Neural progenitor cell (in vitro differentiated cells): ENCODE measurements around the gene INHBC. TPM values are rescaled to one million over a fixed set of nuclear protein-coding genes. Genes with fewer than 3 reads are reported as not detected.
A peak's percentile ranks its signal among the peaks of the same experiment; 100 is the strongest.

Source experiments
- DNase-seq: peaks from one replicate; pipeline ENCODE4 v3.0.0-alpha.2; 2016; ENCODE audit warnings: low spot score
- H2AFZ ChIP-seq: fragments of 200-600 bp; sonication (generic); replicated peaks from 2 replicates; pipeline ENCODE4 v1.6.1; 2016; ENCODE audit warnings: antibody characterized with exemption
- H3F3A ChIP-seq: fragments of 200-600 bp; sonication (generic); 2 replicates; pipeline ENCODE4 v1.6.1; 2016; ENCODE audit warnings: antibody characterized with exemption, low read depth
- H3K27ac ChIP-seq: fragments of 200-600 bp; sonication (generic); 2 replicates; pipeline ENCODE4 v1.5.1; 2016; ENCODE audit warnings: mild to moderate bottlenecking
- H3K27me3 ChIP-seq: fragments of 200-600 bp; sonication (generic); 2 replicates; pipeline ENCODE4 v1.6.1; 2016; ENCODE audit warnings: mild to moderate bottlenecking, moderate library complexity
- H3K36me3 ChIP-seq: fragments of 200-600 bp; sonication (generic); 2 replicates; pipeline ENCODE4 v1.5.1; 2016
- H3K4me1 ChIP-seq: fragments of 200-600 bp; sonication (generic); 2 replicates; pipeline ENCODE4 v1.6.1; 2016; ENCODE audit warnings: mixed run types
- H3K4me2 ChIP-seq: fragments of 200-600 bp; sonication (generic); 2 replicates; pipeline ENCODE4 v1.6.1; 2016
- H3K4me3 ChIP-seq: fragments of 200-600 bp; sonication (generic); 2 replicates; pipeline ENCODE4 v1.5.1; 2016
- H3K79me2 ChIP-seq: fragments of 200-600 bp; sonication (generic); 2 replicates; pipeline ENCODE4 v1.6.1; 2016; ENCODE audit warnings: low read depth
- H3K9ac ChIP-seq: fragments of 200-600 bp; sonication (generic); 2 replicates; pipeline ENCODE4 v1.6.1; 2016
- H3K9me3 ChIP-seq: fragments of 200-600 bp; sonication (generic); 2 replicates; pipeline ENCODE4 v1.5.1; 2016; ENCODE audit warnings: low read depth
- H4K20me1 ChIP-seq: fragments of 200-600 bp; sonication (generic); 2 replicates; pipeline ENCODE4 v1.6.1; 2016; ENCODE audit warnings: low read depth
- H3K27ac Mint-ChIP-seq: 3 replicates; pipeline ENCODE4 v1.8.0; 2021; ENCODE audit warnings: mixed read lengths
- H3K27me3 Mint-ChIP-seq: 2 replicates; pipeline ENCODE4 v1.8.0; 2022; ENCODE audit warnings: low read depth, mild to moderate bottlenecking, inconsistent platforms, moderate library complexity, mixed read lengths; ENCODE audit not compliant: insufficient read depth
- H3K36me3 Mint-ChIP-seq: 3 replicates; pipeline ENCODE4 v1.8.0; 2021; ENCODE audit warnings: mixed read lengths
- H3K4me1 Mint-ChIP-seq: 3 replicates; pipeline ENCODE4 v1.8.0; 2021; ENCODE audit warnings: mixed read lengths
- H3K4me3 Mint-ChIP-seq: 3 replicates; pipeline ENCODE4 v1.8.0; 2021; ENCODE audit warnings: mild to moderate bottlenecking, moderate library complexity, mixed read lengths
- H3K9me3 Mint-ChIP-seq: 3 replicates; pipeline ENCODE4 v1.8.0; 2020; ENCODE audit warnings: mixed read lengths
- EZH2 ChIP-seq: fragments of 200-600 bp; sonication (generic); IDR thresholded peaks from 2 replicates; pipeline ENCODE4 v1.6.1; 2017; ENCODE audit warnings: antibody characterized with exemption, mild to moderate bottlenecking, moderate library complexity
- EZH2phosphoT487 ChIP-seq: fragments of 200-600 bp; sonication (generic); IDR thresholded peaks from 2 replicates; pipeline ENCODE4 v1.6.1; 2017; ENCODE audit warnings: antibody characterized with exemption
- total RNA-seq: library from RNA; depleted of rRNA; stranded (reverse); fragments of >200 nt; gene quantifications from 2 replicates; pipeline ENCODE4 v1.2.3, GENCODE V29; 2015; ENCODE audit warnings: low replicate concordance
- TF ChIP-seq, protein P1 (sequence below): fragments of 200-600 bp; sonication (generic); IDR thresholded peaks from 2 replicates; pipeline ENCODE4 v1.5.1; 2017; ENCODE audit warnings: antibody characterized with exemption, mild to moderate bottlenecking

INHBC gene
- total RNA-seq, 1 donor from 2014 or later = not detected

DNA sequence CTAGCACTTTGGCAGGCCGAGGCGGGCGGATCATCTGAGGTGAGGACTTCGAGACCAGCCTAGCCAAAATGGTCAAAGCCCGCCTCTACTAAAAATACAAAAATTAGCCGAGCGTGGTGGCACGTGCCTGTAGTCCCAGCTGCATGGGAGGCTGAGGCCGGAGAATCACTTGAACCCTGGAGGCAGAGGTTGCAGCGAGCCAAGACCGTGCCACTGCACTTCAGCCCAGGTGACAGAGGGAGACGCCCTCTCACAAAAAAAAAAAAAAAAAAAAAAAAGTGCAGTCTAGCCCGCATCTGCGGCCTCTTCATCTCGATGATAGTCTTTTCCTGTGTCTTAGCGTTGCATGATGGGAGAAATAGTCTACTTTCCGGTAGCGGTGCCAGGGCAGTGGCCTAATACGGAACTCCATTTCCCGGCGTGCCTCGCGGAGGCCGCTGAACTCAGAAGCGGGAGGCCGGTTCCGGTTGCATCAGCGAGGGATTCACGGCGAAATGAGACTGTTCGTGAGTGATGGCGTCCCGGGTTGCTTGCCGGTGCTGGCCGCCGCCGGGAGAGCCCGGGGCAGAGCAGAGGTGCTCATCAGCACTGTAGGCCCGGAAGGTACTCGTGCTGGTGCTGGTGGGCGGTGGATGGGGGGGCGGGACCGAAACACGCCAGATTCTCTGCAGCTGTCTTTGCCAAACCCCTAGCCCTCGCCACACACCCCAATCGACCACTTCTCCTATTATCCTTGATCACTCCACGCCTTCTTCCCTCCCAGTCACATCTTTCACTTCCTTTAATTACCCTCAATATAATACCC lies 53.2 kb downstream of the INHBC start, which contains the start of gene MARS1:
MARS1 (plus strand) TSS at position 472 of the 805 bp plus-strand sequence; CDS start at position 495, 23 bp downstream.
- H3K27me3 ChIP-seq = no peaks in the 10 kb centered on the region
- peak within 1 kb of the TSS; percentile 87 for H2AFZ ChIP-seq
- Mint-ChIP-seq H3K36me3 (peaks cover 23% of the 10 kb centered on the region), H3K9me3 (no peaks in the 10 kb centered on the region), H3K4me1 (peaks cover 13% of the 10 kb centered on the region), H3K27me3 (peaks cover 2% of the 10 kb centered on the region), H3K4me3 (peak within 1 kb of the TSS; percentile 93), H3K27ac (peak within 1 kb of the TSS; percentile 97)
- H3K4me2 ChIP-seq = peak within 1 kb of the TSS; percentile 97
- peak within 1 kb of the TSS; percentile 93 for H3K4me3 ChIP-seq
- DNase-seq = peak; percentile 95
- peaks cover 8% of the 10 kb centered on the region for H3K36me3 ChIP-seq
- H3K79me2 ChIP-seq = peaks cover 20% of the 10 kb centered on the region
- TF ChIP-seq EZH2 = no peak
- TF ChIP-seq, protein P1, sequence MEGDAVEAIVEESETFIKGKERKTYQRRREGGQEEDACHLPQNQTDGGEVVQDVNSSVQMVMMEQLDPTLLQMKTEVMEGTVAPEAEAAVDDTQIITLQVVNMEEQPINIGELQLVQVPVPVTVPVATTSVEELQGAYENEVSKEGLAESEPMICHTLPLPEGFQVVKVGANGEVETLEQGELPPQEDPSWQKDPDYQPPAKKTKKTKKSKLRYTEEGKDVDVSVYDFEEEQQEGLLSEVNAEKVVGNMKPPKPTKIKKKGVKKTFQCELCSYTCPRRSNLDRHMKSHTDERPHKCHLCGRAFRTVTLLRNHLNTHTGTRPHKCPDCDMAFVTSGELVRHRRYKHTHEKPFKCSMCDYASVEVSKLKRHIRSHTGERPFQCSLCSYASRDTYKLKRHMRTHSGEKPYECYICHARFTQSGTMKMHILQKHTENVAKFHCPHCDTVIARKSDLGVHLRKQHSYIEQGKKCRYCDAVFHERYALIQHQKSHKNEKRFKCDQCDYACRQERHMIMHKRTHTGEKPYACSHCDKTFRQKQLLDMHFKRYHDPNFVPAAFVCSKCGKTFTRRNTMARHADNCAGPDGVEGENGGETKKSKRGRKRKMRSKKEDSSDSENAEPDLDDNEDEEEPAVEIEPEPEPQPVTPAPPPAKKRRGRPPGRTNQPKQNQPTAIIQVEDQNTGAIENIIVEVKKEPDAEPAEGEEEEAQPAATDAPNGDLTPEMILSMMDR = peak; percentile 25
- H3K4me1 ChIP-seq = peaks cover 5% of the 10 kb centered on the region
- H4K20me1 ChIP-seq = no peaks in the 10 kb centered on the region
- peaks cover 39% of the 10 kb centered on the region for H3F3A ChIP-seq
- peak within 1 kb of the TSS; percentile 94 for H3K9ac ChIP-seq
- peak within 1 kb of the TSS; percentile 23 for H3K27ac ChIP-seq
- no peaks in the 10 kb centered on the region for H3K9me3 ChIP-seq

DNA sequence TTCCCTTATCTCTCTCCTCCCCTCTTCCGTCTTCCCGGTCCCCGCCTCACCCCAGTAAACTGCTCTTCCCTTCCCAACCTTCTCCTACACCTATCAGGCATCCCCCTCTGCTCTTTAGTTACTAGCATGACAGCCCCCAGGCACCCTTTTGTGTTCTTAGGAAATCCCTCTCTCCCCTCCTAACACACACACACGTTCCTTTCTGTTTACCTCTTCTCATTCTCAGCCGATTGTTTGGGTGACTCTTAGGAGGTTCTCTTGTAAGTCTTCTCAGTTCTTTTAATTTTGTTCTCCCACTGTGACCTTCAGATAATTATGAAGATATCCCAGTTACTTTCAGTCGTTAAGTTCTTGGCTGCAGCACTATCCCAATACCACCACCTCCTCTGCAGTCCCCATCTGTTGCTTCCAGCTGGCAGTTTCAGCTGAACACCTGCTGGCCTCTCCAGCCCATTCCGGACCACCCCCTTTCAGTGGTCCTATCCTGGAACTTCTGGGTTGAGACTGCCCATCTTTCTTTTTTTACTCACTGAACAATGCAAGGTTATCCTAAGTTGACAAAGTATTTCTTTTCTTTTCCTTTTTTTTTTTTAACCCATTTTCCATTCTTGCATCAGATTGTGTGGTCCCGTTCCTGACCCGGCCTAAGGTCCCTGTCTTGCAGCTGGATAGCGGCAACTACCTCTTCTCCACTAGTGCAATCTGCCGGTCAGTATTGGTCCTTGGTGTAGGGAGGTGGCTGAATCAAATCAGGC lies 54.0 kb downstream of the INHBC start:
- Histone ChIP-seq H3K79me2 (peaks cover 20% of the 10 kb centered on the region), H3K9me3 (no peaks in the 10 kb centered on the region), H3K9ac (peak overlapping the region; percentile 94), H3K27ac (peak overlapping the region; percentile 23), H3K4me3 (peak overlapping the region; percentile 93), H4K20me1 (no peaks in the 10 kb centered on the region), H2AFZ (peak overlapping the region; percentile 53), H3K36me3 (peaks cover 8% of the 10 kb centered on the region), H3K4me2 (peak overlapping the region; percentile 97), H3F3A (peaks cover 42% of the 10 kb centered on the region), H3K4me1 (peaks cover 5% of the 10 kb centered on the region), H3K27me3 (no peaks in the 10 kb centered on the region)
- Mint-ChIP-seq H3K4me1 (peaks cover 13% of the 10 kb centered on the region), H3K4me3 (peak overlapping the region; percentile 93), H3K27me3 (peaks cover 2% of the 10 kb centered on the region), H3K36me3 (peaks cover 26% of the 10 kb centered on the region), H3K9me3 (no peaks in the 10 kb centered on the region), H3K27ac (peak overlapping the region; percentile 42)
- TF ChIP-seq, protein P1 = no peak
- TF ChIP-seq EZH2 = no peak
- no peak for TF ChIP-seq EZH2phosphoT487
- peak; percentile 34 for DNase-seq

DNA sequence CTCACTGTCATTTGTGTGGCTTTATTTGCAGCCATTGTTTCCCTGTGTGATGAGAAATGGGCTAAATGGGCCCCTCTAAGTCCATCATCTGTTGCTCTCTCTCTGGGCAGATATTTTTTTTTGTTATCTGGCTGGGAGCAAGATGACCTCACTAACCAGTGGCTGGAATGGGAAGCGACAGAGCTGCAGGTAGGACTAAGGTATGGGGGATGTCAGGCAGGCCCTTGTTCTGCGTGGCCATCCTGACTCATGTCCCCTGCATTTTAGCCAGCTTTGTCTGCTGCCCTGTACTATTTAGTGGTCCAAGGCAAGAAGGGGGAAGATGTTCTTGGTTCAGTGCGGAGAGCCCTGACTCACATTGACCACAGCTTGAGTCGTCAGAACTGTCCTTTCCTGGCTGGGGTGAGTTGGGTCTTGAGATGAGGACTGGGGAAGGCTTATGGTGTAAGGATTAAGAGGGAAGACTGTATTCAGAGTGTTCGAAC lies 54.6 kb downstream of the INHBC start:
- Histone ChIP-seq H3K27ac (no peak overlapping the region), H3K4me2 (peak overlapping the region; percentile 97), H3K4me3 (peak overlapping the region; percentile 93), H2AFZ (no peak overlapping the region), H3K36me3 (peaks cover 11% of the 10 kb centered on the region), H3K79me2 (peaks cover 20% of the 10 kb centered on the region), H3K27me3 (no peaks in the 10 kb centered on the region), H3F3A (peaks cover 42% of the 10 kb centered on the region), H4K20me1 (no peaks in the 10 kb centered on the region), H3K4me1 (peaks cover 5% of the 10 kb centered on the region), H3K9ac (no peak overlapping the region), H3K9me3 (no peaks in the 10 kb centered on the region)
- no peak for DNase-seq
- H3K4me1 Mint-ChIP-seq = peaks cover 13% of the 10 kb centered on the region
- H3K9me3 Mint-ChIP-seq = no peaks in the 10 kb centered on the region
- no peak overlapping the region for H3K27ac Mint-ChIP-seq
- H3K4me3 Mint-ChIP-seq = peak overlapping the region; percentile 93
- H3K27me3 Mint-ChIP-seq = peaks cover 2% of the 10 kb centered on the region
- H3K36me3 Mint-ChIP-seq = peaks cover 26% of the 10 kb centered on the region
- TF ChIP-seq, protein P1 = no peak
- TF ChIP-seq EZH2 (no peak), EZH2phosphoT487 (no peak)
